ENCODE data around the gene B3GALT4.

DNA sequence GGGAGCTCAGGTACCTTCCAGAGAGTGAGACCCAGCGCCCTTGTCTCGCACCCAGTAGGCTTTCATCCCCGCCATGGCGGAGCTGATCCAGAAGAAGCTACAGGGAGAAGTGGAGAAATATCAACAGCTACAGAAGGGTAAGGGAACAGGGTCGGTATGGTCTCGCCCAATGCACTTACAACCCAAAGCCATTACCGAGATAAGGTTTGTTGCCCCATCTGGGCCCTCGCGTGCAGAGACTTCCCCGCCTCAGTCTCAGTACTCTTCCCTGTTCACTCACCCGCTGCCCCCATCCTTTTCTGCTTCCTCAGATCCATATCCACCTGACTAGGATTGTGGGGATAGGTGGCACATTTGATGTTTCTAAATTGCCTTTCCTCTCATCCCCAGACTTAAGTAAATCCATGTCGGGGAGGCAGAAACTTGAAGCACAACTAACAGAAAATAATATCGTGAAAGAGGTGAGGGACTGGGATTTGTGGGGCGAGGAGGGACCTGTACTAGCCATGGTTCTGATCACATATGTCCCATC lies 12.9 kb downstream of the B3GALT4 start:
- TF ChIP-seq, protein P1, sequence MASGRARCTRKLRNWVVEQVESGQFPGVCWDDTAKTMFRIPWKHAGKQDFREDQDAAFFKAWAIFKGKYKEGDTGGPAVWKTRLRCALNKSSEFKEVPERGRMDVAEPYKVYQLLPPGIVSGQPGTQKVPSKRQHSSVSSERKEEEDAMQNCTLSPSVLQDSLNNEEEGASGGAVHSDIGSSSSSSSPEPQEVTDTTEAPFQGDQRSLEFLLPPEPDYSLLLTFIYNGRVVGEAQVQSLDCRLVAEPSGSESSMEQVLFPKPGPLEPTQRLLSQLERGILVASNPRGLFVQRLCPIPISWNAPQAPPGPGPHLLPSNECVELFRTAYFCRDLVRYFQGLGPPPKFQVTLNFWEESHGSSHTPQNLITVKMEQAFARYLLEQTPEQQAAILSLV (CRISPR knock-in tag; IDR thresholded peaks at IDR 0.05; ENCODE audit: borderline replicate concordance): no peak
- TF ChIP-seq POLR2A (IDR thresholded peaks at IDR 0.05; ENCODE audit: insufficient read depth in 1 of 2, low read depth in 2 of 2, low read length in 2 of 2) (no peak; a peak in 1 of 4 replicates), EZH2 (conservative IDR thresholded peaks at IDR 0.05; ENCODE audit: low read depth, low read length) (no peak), ZNF225 (CRISPR knock-in tag; IDR thresholded peaks at IDR 0.05) (no peak), POLR2AphosphoS5 (IDR thresholded peaks at IDR 0.05; ENCODE audit: low read depth, low read length) (no peak), ETV6 (CRISPR knock-in tag; conservative IDR thresholded peaks at IDR 0.05) (no peak), ZNF24 (IDR thresholded peaks at IDR 0.05) (no peak), NFIC (IDR thresholded peaks at IDR 0.05; ENCODE audit: low read length) (no peak), KMT2B (CRISPR knock-in tag; IDR thresholded peaks at IDR 0.05) (no peak)
- TF ChIP-seq, protein P2, sequence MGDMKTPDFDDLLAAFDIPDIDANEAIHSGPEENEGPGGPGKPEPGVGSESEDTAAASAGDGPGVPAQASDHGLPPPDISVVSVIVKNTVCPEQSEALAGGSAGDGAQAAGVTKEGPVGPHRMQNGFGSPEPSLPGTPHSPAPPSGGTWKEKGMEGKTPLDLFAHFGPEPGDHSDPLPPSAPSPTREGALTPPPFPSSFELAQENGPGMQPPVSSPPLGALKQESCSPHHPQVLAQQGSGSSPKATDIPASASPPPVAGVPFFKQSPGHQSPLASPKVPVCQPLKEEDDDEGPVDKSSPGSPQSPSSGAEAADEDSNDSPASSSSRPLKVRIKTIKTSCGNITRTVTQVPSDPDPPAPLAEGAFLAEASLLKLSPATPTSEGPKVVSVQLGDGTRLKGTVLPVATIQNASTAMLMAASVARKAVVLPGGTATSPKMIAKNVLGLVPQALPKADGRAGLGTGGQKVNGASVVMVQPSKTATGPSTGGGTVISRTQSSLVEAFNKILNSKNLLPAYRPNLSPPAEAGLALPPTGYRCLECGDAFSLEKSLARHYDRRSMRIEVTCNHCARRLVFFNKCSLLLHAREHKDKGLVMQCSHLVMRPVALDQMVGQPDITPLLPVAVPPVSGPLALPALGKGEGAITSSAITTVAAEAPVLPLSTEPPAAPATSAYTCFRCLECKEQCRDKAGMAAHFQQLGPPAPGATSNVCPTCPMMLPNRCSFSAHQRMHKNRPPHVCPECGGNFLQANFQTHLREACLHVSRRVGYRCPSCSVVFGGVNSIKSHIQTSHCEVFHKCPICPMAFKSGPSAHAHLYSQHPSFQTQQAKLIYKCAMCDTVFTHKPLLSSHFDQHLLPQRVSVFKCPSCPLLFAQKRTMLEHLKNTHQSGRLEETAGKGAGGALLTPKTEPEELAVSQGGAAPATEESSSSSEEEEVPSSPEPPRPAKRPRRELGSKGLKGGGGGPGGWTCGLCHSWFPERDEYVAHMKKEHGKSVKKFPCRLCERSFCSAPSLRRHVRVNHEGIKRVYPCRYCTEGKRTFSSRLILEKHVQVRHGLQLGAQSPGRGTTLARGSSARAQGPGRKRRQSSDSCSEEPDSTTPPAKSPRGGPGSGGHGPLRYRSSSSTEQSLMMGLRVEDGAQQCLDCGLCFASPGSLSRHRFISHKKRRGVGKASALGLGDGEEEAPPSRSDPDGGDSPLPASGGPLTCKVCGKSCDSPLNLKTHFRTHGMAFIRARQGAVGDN (CRISPR knock-in tag; IDR thresholded peaks at IDR 0.05): no peak
